ENCODE results near the gene ELAVL3.
"Not testable (repeated sequence)": the region's sequence is repeated elsewhere in the genome, so short reads cannot be mapped to it uniquely, and the experiment has no call there.

ELAVL3 gene

GRCh38 chr19:11435833-11436313, 45.0 kb downstream of the ELAVL3 start:
- DNase-seq (ENCODE audit: low spot score), result no peak

- DNase-seq (ENCODE audit: low spot score), result peak; percentile 100
Measured at GRCh38 chr19:11435057-11435832, 45.6 kb downstream of the ELAVL3 start, which contains the start of the genes ODAD3 and PRKCSH. TSS of gene ODAD3 (minus strand) at chr19:11435121. CDS start at chr19:11435016, 105 bp downstream. TSS of gene PRKCSH (plus strand) at chr19:11435635. CDS start at chr19:11436118, 483 bp downstream.

- no peak for DNase-seq (ENCODE audit: low spot score)
Measured at GRCh38 chr19:11434703-11435056, 46.2 kb downstream of the ELAVL3 start.

GRCh38 chr19:11433526-11433925, 47.3 kb downstream of the ELAVL3 start:
- DNase-seq (ENCODE audit: low spot score), result not testable (repeated sequence)

GRCh38 chr19:11426656-11427055, 54.2 kb downstream of the ELAVL3 start:
- DNase-seq (ENCODE audit: low spot score), result no peak

- DNase-seq (ENCODE audit: low spot score), result no peak
Measured at GRCh38 chr19:11425719-11426457, 55.0 kb downstream of the ELAVL3 start.

GRCh38 chr19:11423791-11424181, 57.1 kb downstream of the ELAVL3 start:
- no peak for DNase-seq (ENCODE audit: low spot score)

- DNase-seq (ENCODE audit: low spot score), result no peak
Measured at GRCh38 chr19:11423164-11423790, 57.6 kb downstream of the ELAVL3 start.

- peak; percentile 24 for DNase-seq (ENCODE audit: low spot score)
Measured at GRCh38 chr19:11422163-11423065, 58.4 kb downstream of the ELAVL3 start.

- no peak for DNase-seq (ENCODE audit: low spot score)
Measured at GRCh38 chr19:11421371-11422098, 59.3 kb downstream of the ELAVL3 start.

GRCh38 chr19:11420429-11421370, 60.1 kb downstream of the ELAVL3 start:
- no peak for DNase-seq (ENCODE audit: low spot score)

- no peak for DNase-seq (ENCODE audit: low spot score)
Measured at GRCh38 chr19:11418549-11419506, 62.0 kb downstream of the ELAVL3 start, which contains the start of gene RGL3. TSS of gene RGL3 (minus strand) at chr19:11419314. CDS start at chr19:11419278, 36 bp downstream.

GRCh38 chr19:11418094-11418548, 62.7 kb downstream of the ELAVL3 start:
- no peak for DNase-seq (ENCODE audit: low spot score)

- DNase-seq (ENCODE audit: low spot score), result no peak
Measured at GRCh38 chr19:11416346-11417052, 64.3 kb downstream of the ELAVL3 start.

GRCh38 chr19:11414544-11414943, 66.3 kb downstream of the ELAVL3 start:
- no peak for DNase-seq (ENCODE audit: low spot score)

- DNase-seq (ENCODE audit: low spot score), result no peak
Measured at GRCh38 chr19:11410682-11411081, 70.2 kb downstream of the ELAVL3 start.

GRCh38 chr19:11408591-11408990, 72.3 kb downstream of the ELAVL3 start:
- DNase-seq (ENCODE audit: low spot score), result no peak

Measured in cerebellar cortex (tissue), 1 donor.